Dedifferentiated amniotic fluid mesenchymal stem cell (primary cell): ENCODE measurements around the gene COPZ1.

ENCODE experiments used
- DNase-seq: peaks from one replicate; pipeline ENCODE4 v3.0.0-alpha.2; 2016; ENCODE audit errors: extremely low spot score

Gene COPZ1

GRCh38 chr12:54378796-54379397 is 54.0 kb downstream of the COPZ1 start:
- no peak for DNase-seq

- peak; percentile 93 for DNase-seq
Measured at GRCh38 chr12:54379398-54380201, 54.7 kb downstream of the COPZ1 start.

- no peak for DNase-seq
Measured at GRCh38 chr12:54381136-54381535, 56.2 kb downstream of the COPZ1 start.

GRCh38 chr12:54383041-54383609 is 58.2 kb downstream of the COPZ1 start:
- DNase-seq, result peak; percentile 26

GRCh38 chr12:54384591-54385041 is 59.7 kb downstream of the COPZ1 start, which contains the start of gene ZNF385A:
ZNF385A (minus strand) TSS chr12:54384733; CDS start chr12:54384514, 219 bp downstream.
- no peak for DNase-seq

GRCh38 chr12:54385251-54385914 is 60.5 kb downstream of the COPZ1 start:
- DNase-seq, result no peak

GRCh38 chr12:54386403-54387113 is 61.6 kb downstream of the COPZ1 start:
- DNase-seq, result no peak

- DNase-seq, result no peak
Measured at GRCh38 chr12:54387114-54387467, 62.2 kb downstream of the COPZ1 start.

- no peak for DNase-seq
Measured at GRCh38 chr12:54388237-54389133, 63.6 kb downstream of the COPZ1 start.

- no peak for DNase-seq
Measured at GRCh38 chr12:54389134-54389508, 64.2 kb downstream of the COPZ1 start.

GRCh38 chr12:54389607-54390175 is 64.8 kb downstream of the COPZ1 start:
- DNase-seq, result no peak

- no peak for DNase-seq
Measured at GRCh38 chr12:54390176-54390667, 65.3 kb downstream of the COPZ1 start.

GRCh38 chr12:54390668-54391551 is 66.0 kb downstream of the COPZ1 start:
- no peak for DNase-seq

- no peak for DNase-seq
Measured at GRCh38 chr12:54392485-54393206, 67.7 kb downstream of the COPZ1 start.

- DNase-seq, result no peak
Measured at GRCh38 chr12:54393207-54393609, 68.3 kb downstream of the COPZ1 start.

- DNase-seq, result no peak
Measured at GRCh38 chr12:54393743-54394142, 68.8 kb downstream of the COPZ1 start.

GRCh38 chr12:54394281-54394719 is 69.4 kb downstream of the COPZ1 start:
- DNase-seq, result peak; percentile 52

- no peak for DNase-seq
Measured at GRCh38 chr12:54394986-54395385, 70.1 kb downstream of the COPZ1 start.
